Measurements from ENCODE around the gene GINS3. TPM values are rescaled to one million over a fixed set of nuclear protein-coding genes. Genes with fewer than 3 reads are reported as not detected.

The GINS3 gene
- total RNA-seq = 1.4 and 2.4 TPM in 2 replicates

DNA sequence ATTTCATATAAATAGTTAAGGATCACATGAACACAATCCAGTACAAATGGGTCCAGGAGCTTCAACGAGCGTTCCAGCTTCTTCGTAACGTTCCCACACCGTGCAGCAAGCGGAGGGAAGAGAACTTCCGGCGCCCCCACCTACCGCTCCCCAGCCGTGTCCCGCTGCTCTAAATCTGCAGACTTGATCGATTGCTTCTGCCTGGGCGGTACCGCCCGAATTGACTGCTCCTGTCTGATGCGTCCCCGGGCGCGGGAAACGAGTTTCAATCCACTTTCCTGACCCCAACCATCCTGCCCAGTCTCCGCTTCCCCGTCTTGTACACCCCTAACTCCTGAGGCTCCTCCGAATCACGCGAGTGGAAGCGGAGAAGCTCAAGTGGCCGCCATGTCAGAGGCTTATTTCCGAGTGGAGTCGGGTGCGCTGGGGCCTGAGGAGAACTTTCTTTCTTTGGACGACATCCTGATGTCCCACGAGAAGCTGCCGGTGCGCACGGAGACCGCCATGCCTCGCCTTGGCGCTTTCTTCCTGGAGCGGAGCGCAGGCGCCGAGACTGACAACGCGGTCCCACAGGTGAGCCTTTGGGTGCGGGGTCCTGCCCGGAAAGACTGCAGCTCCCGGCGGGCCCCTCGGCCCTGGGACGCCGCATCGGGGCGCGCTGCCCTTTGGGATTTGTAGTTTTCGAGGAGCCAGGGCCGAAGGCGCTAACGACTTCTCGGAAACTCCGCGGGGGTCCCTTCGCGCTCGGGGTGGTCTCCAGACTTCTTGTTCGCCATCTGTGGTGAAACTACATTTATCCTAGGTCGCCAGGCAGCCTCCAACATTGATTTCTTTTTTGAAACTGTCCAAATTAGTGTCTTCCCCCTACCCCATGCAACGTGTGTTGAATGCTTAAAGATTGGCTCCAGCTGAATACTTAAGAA is at the start of gene GINS3:
Gene GINS3, plus strand, starts transcription at position 257 of the 923 bp plus-strand sequence. Its CDS starts 131 bp downstream, at position 388.

Small RNA genes within 50 kb of the gene (small RNA-seq; reads per million reads assigned to genes)
- not detected for gene RNU6-1110P
- gene RNU6-269P = not detected

Other genes starting within 250 kb of the GINS3 start
- gene CSNK2A2, start 194.4 kb upstream of the GINS3 start, total RNA-seq = 24.8 and 33.8 TPM in 2 replicates
- not detected in 2 replicates for gene PRSS54, start 97.4 kb upstream of the GINS3 start, total RNA-seq
- gene NDRG4, start 107.7 kb downstream of the GINS3 start, total RNA-seq = 4.9 and 12.6 TPM in 2 replicates
- 9.1 and 11.8 TPM in 2 replicates for gene SETD6, start 123.0 kb downstream of the GINS3 start, total RNA-seq
- gene CNOT1, start 237.4 kb downstream of the GINS3 start, total RNA-seq = 135 and 146 TPM in 2 replicates